Panc1 (cell line): ENCODE measurements around the gene SF3B5.

Experiments
- POLR2AphosphoS5 ChIP-seq: IDR thresholded peaks from 2 replicates; pipeline ENCODE4 v1.6.1; 2012; ENCODE audit warnings: mild to moderate bottlenecking, low read depth, low read length, moderate library complexity
- TF ChIP-seq, protein P1 (sequence below): fragments of 450-650 bp; IDR thresholded peaks from 2 replicates; pipeline ENCODE4 v1.5.1; 2017; ENCODE audit warnings: mild to moderate bottlenecking
- TF ChIP-seq, protein P2 (sequence below), 2 experiments: IDR thresholded peaks; 2 replicates each; pipeline ENCODE4 v1.6.1; 2011 to 2012; ENCODE audit warnings: low read depth in 2 of 2, control low read depth in 1 of 2, low read length in 1 of 2, mild to moderate bottlenecking in 1 of 2, moderate library complexity in 1 of 2; ENCODE audit not compliant: insufficient read depth in 1 of 2

DNA sequence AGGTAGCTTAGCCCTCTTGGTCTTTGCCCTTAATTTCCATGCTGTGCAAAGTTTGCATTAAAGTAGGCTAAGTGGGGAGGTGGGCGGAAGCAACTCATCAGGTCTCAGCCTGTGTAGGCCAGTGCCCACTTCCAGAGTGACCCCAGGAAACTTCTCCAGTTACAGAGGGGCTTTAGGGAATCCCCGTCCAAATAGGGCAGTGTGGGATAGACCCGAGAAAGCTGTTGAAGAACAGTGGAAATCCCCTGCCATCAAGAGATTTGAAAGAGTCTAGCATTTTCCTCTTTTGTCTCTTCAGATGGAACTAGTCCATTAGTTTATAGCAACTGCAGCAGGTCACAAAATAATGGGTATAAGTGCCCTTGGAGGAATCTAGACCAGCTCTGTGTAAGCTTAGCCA, 20.2 kb downstream of the SF3B5 start:
- TF ChIP-seq, protein P1, sequence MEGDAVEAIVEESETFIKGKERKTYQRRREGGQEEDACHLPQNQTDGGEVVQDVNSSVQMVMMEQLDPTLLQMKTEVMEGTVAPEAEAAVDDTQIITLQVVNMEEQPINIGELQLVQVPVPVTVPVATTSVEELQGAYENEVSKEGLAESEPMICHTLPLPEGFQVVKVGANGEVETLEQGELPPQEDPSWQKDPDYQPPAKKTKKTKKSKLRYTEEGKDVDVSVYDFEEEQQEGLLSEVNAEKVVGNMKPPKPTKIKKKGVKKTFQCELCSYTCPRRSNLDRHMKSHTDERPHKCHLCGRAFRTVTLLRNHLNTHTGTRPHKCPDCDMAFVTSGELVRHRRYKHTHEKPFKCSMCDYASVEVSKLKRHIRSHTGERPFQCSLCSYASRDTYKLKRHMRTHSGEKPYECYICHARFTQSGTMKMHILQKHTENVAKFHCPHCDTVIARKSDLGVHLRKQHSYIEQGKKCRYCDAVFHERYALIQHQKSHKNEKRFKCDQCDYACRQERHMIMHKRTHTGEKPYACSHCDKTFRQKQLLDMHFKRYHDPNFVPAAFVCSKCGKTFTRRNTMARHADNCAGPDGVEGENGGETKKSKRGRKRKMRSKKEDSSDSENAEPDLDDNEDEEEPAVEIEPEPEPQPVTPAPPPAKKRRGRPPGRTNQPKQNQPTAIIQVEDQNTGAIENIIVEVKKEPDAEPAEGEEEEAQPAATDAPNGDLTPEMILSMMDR = no peak
- TF ChIP-seq POLR2AphosphoS5 = no peak
- TF ChIP-seq, protein P2, sequence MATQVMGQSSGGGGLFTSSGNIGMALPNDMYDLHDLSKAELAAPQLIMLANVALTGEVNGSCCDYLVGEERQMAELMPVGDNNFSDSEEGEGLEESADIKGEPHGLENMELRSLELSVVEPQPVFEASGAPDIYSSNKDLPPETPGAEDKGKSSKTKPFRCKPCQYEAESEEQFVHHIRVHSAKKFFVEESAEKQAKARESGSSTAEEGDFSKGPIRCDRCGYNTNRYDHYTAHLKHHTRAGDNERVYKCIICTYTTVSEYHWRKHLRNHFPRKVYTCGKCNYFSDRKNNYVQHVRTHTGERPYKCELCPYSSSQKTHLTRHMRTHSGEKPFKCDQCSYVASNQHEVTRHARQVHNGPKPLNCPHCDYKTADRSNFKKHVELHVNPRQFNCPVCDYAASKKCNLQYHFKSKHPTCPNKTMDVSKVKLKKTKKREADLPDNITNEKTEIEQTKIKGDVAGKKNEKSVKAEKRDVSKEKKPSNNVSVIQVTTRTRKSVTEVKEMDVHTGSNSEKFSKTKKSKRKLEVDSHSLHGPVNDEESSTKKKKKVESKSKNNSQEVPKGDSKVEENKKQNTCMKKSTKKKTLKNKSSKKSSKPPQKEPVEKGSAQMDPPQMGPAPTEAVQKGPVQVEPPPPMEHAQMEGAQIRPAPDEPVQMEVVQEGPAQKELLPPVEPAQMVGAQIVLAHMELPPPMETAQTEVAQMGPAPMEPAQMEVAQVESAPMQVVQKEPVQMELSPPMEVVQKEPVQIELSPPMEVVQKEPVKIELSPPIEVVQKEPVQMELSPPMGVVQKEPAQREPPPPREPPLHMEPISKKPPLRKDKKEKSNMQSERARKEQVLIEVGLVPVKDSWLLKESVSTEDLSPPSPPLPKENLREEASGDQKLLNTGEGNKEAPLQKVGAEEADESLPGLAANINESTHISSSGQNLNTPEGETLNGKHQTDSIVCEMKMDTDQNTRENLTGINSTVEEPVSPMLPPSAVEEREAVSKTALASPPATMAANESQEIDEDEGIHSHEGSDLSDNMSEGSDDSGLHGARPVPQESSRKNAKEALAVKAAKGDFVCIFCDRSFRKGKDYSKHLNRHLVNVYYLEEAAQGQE (IDR thresholded peaks at IDR 0.05; ENCODE audit: insufficient read depth in 1 of 2, low read depth in 2 of 2, low read length in 1 of 2) = no peak
